Measurements from ENCODE around the gene RBPJ.

Gene RBPJ

DNA sequence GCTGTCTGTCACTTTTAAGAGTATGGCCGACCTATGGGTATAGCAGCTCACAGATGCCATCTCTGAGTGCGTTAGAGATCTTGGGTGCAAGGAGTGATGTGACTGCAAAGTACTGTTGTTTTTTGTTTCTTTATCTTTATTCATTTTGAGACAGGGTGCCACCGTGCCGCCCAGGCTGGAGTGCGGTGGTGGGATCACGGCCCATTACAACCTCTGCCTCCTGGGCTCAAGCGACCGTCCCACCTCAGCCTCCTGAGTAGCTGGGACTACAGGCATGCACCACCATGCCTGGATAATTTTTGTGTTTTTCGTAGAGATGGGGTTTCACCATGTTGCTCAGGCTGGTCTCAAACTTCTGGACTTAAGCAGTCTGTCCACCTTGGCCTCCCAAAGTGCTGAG lies 98.0 kb downstream of the RBPJ start:
- H3K9me2 ChIP-seq (replicated peaks; ENCODE audit: insufficient read depth, low read length) = no peaks in the 10 kb centered on the region
- no peaks in the 10 kb centered on the region for H4K20me1 ChIP-seq (ENCODE audit: insufficient read depth, low read length)
- H3K27ac ChIP-seq (ENCODE audit: low read length) = no peak overlapping the region
- H3K4me1 ChIP-seq (ENCODE audit: low read length) = 0 out of 2 replicates have a peak, but pooled peaks cover 3% of the 10 kb centered on the region
- no peak overlapping the region for H2AFZ ChIP-seq (ENCODE audit: low read length)
- H3K4me3 ChIP-seq (ENCODE audit: low read length) = no peak overlapping the region
- no peak overlapping the region for H3K9ac ChIP-seq (ENCODE audit: low read length)
- no peak for TF ChIP-seq EZH2phosphoT487 (IDR thresholded peaks at IDR 0.05; ENCODE audit: low read length)
- TF ChIP-seq, protein P1, sequence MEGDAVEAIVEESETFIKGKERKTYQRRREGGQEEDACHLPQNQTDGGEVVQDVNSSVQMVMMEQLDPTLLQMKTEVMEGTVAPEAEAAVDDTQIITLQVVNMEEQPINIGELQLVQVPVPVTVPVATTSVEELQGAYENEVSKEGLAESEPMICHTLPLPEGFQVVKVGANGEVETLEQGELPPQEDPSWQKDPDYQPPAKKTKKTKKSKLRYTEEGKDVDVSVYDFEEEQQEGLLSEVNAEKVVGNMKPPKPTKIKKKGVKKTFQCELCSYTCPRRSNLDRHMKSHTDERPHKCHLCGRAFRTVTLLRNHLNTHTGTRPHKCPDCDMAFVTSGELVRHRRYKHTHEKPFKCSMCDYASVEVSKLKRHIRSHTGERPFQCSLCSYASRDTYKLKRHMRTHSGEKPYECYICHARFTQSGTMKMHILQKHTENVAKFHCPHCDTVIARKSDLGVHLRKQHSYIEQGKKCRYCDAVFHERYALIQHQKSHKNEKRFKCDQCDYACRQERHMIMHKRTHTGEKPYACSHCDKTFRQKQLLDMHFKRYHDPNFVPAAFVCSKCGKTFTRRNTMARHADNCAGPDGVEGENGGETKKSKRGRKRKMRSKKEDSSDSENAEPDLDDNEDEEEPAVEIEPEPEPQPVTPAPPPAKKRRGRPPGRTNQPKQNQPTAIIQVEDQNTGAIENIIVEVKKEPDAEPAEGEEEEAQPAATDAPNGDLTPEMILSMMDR (IDR thresholded peaks at IDR 0.05; ENCODE audit: low read length) = no peak
- TF ChIP-seq EZH2 (optimal IDR thresholded peaks at IDR 0.05; ENCODE audit: low read depth, low read length) = no peak
- no peaks in the 10 kb centered on the region for H3K9me3 ChIP-seq (replicated peaks; ENCODE audit: insufficient read depth, low read length)
- no peaks in the 10 kb centered on the region for H3K79me2 ChIP-seq (ENCODE audit: low read length)
- no peak for DNase-seq
- H3K27me3 ChIP-seq (replicated peaks; ENCODE audit: insufficient read depth, low read length) = no peaks in the 10 kb centered on the region
- H3K36me3 ChIP-seq (replicated peaks; ENCODE audit: insufficient read depth, low read length) = no peaks in the 10 kb centered on the region
- no peaks in the 10 kb centered on the region for H3F3A ChIP-seq (ENCODE audit: insufficient read depth, low read length)
- H3K4me2 ChIP-seq (ENCODE audit: low read depth, low read length) = no peak overlapping the region

DNA sequence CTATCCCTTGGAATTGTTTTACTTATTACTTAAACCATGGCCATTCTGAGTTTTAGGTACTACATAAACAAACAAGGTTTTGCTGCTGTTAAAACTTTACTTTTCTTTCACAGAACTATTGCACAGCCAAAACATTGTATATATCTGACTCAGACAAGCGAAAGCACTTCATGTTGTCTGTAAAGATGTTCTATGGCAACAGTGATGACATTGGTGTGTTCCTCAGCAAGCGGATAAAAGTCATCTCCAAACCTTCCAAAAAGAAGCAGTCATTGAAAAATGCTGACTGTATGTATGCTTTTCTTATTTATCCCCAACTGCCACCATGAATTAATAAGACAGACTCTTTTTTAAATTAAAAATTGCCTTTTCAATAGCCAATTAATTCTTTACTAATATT lies 99.6 kb downstream of the RBPJ start:
- H3K9me2 ChIP-seq (replicated peaks; ENCODE audit: insufficient read depth, low read length) = no peaks in the 10 kb centered on the region
- TF ChIP-seq EZH2 (optimal IDR thresholded peaks at IDR 0.05; ENCODE audit: low read depth, low read length) (no peak), EZH2phosphoT487 (IDR thresholded peaks at IDR 0.05; ENCODE audit: low read length) (no peak)
- TF ChIP-seq, protein P1 (IDR thresholded peaks at IDR 0.05; ENCODE audit: low read length) = no peak
- no peak for DNase-seq
- no peak overlapping the region for H2AFZ ChIP-seq (ENCODE audit: low read length)
- no peak overlapping the region for H3K4me2 ChIP-seq (ENCODE audit: low read depth, low read length)
- H3K27ac ChIP-seq (ENCODE audit: low read length) = no peak overlapping the region
- no peaks in the 10 kb centered on the region; the same call in 1 of the 2 replicates for H3K36me3 ChIP-seq (replicated peaks; ENCODE audit: insufficient read depth, low read length)
- H3K9me3 ChIP-seq (replicated peaks; ENCODE audit: insufficient read depth, low read length) = no peaks in the 10 kb centered on the region
- no peak overlapping the region for H3K9ac ChIP-seq (ENCODE audit: low read length)
- no peak overlapping the region for H3K4me3 ChIP-seq (ENCODE audit: low read length)
- no peaks in the 10 kb centered on the region for H3K79me2 ChIP-seq (ENCODE audit: low read length)
- 0 out of 2 replicates have a peak, but pooled peaks cover 3% of the 10 kb centered on the region for H3K4me1 ChIP-seq (ENCODE audit: low read length)
- no peaks in the 10 kb centered on the region for H3F3A ChIP-seq (ENCODE audit: insufficient read depth, low read length)
- no peaks in the 10 kb centered on the region for H3K27me3 ChIP-seq (replicated peaks; ENCODE audit: insufficient read depth, low read length)
- H4K20me1 ChIP-seq (ENCODE audit: insufficient read depth, low read length) = no peaks in the 10 kb centered on the region

DNA sequence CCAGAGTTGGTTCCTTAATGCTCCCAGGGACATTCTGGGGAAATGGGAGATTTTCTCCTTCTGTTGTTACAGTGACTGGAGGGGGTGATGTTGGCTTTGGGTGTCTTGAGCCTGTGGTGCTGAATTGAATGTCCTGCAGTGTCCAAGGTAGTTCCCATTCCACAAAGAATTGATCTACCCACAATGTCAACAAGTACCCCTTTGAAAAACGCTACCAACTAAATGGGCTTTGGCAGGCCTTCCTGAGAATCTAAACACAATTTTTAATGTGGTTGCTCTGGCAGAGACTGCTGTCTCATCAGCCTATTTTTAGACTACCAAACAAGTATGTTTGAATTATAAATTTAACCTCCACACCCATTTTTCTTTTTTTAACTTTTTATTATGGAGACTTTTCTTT lies 100.1 kb downstream of the RBPJ start:
- H2AFZ ChIP-seq (ENCODE audit: low read length) = no peak overlapping the region
- no peak overlapping the region for H3K4me2 ChIP-seq (ENCODE audit: low read depth, low read length)
- no peaks in the 10 kb centered on the region for H3K27me3 ChIP-seq (replicated peaks; ENCODE audit: insufficient read depth, low read length)
- H3K9ac ChIP-seq (ENCODE audit: low read length) = no peak overlapping the region
- no peaks in the 10 kb centered on the region for H3K9me2 ChIP-seq (replicated peaks; ENCODE audit: insufficient read depth, low read length)
- H3K4me1 ChIP-seq (ENCODE audit: low read length) = 0 out of 2 replicates have a peak, but pooled peaks cover 3% of the 10 kb centered on the region
- H3K27ac ChIP-seq (ENCODE audit: low read length) = no peak overlapping the region
- H3F3A ChIP-seq (ENCODE audit: insufficient read depth, low read length) = no peaks in the 10 kb centered on the region
- H4K20me1 ChIP-seq (ENCODE audit: insufficient read depth, low read length) = no peaks in the 10 kb centered on the region
- DNase-seq = no peak
- TF ChIP-seq EZH2phosphoT487 (IDR thresholded peaks at IDR 0.05; ENCODE audit: low read length) = no peak
- no peak for TF ChIP-seq EZH2 (optimal IDR thresholded peaks at IDR 0.05; ENCODE audit: low read depth, low read length)
- TF ChIP-seq, protein P1 (IDR thresholded peaks at IDR 0.05; ENCODE audit: low read length) = no peak
- H3K9me3 ChIP-seq (replicated peaks; ENCODE audit: insufficient read depth, low read length) = no peaks in the 10 kb centered on the region
- H3K4me3 ChIP-seq (ENCODE audit: low read length) = no peak overlapping the region
- no peaks in the 10 kb centered on the region for H3K79me2 ChIP-seq (ENCODE audit: low read length)
- H3K36me3 ChIP-seq (replicated peaks; ENCODE audit: insufficient read depth, low read length) = no peaks in the 10 kb centered on the region; the same call in 1 of the 2 replicates

Data from MM.1S (cell line).